GM12878 (cell line): ENCODE data around the gene C1orf50. TPM values are rescaled to one million over a fixed set of nuclear protein-coding genes. Genes with fewer than 3 reads are reported as not detected.

ENCODE experiments used
- ATAC-seq: fragments of 200-7000 bp; cut with Tn5 transposase; 3 replicates; pipeline ENCODE4 v1.9.1; 2020; ENCODE audit warnings: mild to moderate bottlenecking, moderate library complexity
- BruUV-seq: library from RNA; stranded (reverse); fragments of 400-500 nt; replicated peaks from 2 replicates; lab custom pipeline; 2021; lab: Mats Ljungman, UMichigan
- CTCF ChIA-PET: fragments of 300-600 bp; sonication (Branson Sonifier 250); formaldehyde crosslinking; extraction: SDS; loops from one replicate; lab custom pipeline; 2021; ENCODE audit warnings: inconsistent platforms; lab: Yijun Ruan, JAX
- POLR2A ChIA-PET: fragments of 350-600 bp; formaldehyde crosslinking; extraction: SDS; loops from one replicate; lab custom pipeline; 2021; ENCODE audit warnings: inconsistent platforms; lab: Charles Lee
- RAD21 ChIA-PET: fragments of 300-600 bp; sonication (Branson Sonifier 250); formaldehyde crosslinking; loops from one replicate; lab custom pipeline; 2023; ENCODE audit warnings: antibody characterized with exemption; ENCODE audit not compliant: unreplicated experiment; lab: Charles Lee
- SMC1A ChIA-PET: fragments of 300-600 bp; sonication (Branson Sonifier 250); formaldehyde crosslinking; loops from one replicate; lab custom pipeline; 2023; ENCODE audit not compliant: unreplicated experiment, uncharacterized antibody; lab: Charles Lee
- DNase-seq: peaks from one replicate; pipeline ENCODE4 v3.0.0-alpha.2; 2011; ENCODE audit warnings: low read depth, low spot score
- FAIRE-seq: peaks from 3 replicates; lab custom pipeline; 2011; peaks lifted over from hg19 to GRCh38; lab: Jason Lieb, UNC
- H2AFZ ChIP-seq: 2 replicates; pipeline ENCODE4 v1.6.0; 2011; ENCODE audit warnings: low read depth, low read length, control low read depth; ENCODE audit not compliant: control insufficient read depth
- H3K27ac ChIP-seq: 2 replicates; pipeline ENCODE4 v1.5.1; 2011; ENCODE audit warnings: control low read depth; ENCODE audit not compliant: control insufficient read depth, insufficient read depth
- H3K27me3 ChIP-seq, 2 experiments: replicated peaks in 1 of 2; 2 replicates each; pipeline versions ENCODE4 v1.6.0 to v1.6.1; 2011; ENCODE audit warnings: low read length in 1 of 2; ENCODE audit not compliant: control insufficient read depth in 2 of 2, insufficient read depth in 2 of 2
- H3K36me3 ChIP-seq, 2 experiments: 2 replicates each; pipeline ENCODE4 v1.5.1; 2011; ENCODE audit warnings: low read length in 1 of 2; ENCODE audit not compliant: control insufficient read depth in 2 of 2, insufficient read depth in 2 of 2
- H3K4me1 ChIP-seq: 2 replicates; pipeline ENCODE4 v1.6.1; 2011; ENCODE audit warnings: mild to moderate bottlenecking, low read length, moderate library complexity, mixed read lengths; ENCODE audit not compliant: control insufficient read depth, insufficient read depth
- H3K4me2 ChIP-seq: 2 replicates; pipeline ENCODE4 v1.6.0; 2011; ENCODE audit warnings: control low read depth; ENCODE audit not compliant: control insufficient read depth, insufficient read depth
- H3K4me3 ChIP-seq: fragments of 200-600 bp; sonication (generic); 2 replicates; pipeline ENCODE4 v1.5.1; 2016
- H3K79me2 ChIP-seq: 2 replicates; pipeline ENCODE4 v1.6.0; 2011; ENCODE audit warnings: low read length; ENCODE audit not compliant: control insufficient read depth, insufficient read depth
- H3K9ac ChIP-seq: 2 replicates; pipeline ENCODE4 v1.8.0; 2011; ENCODE audit warnings: low read length, control low read depth, mixed read lengths; ENCODE audit not compliant: control insufficient read depth, insufficient read depth
- H3K9me3 ChIP-seq: replicated peaks from 3 replicates; pipeline ENCODE4 v1.5.1; 2011; ENCODE audit warnings: mild to moderate bottlenecking, low read length; ENCODE audit not compliant: control insufficient read depth, insufficient read depth
- H4K20me1 ChIP-seq: 2 replicates; pipeline ENCODE4 v1.6.0; 2011; ENCODE audit not compliant: control insufficient read depth, insufficient read depth
- BRCA1 ChIP-seq: IDR thresholded peaks from 2 replicates; pipeline ENCODE4 v1.6.1; 2011; ENCODE audit warnings: low read depth, low read length, improper control_type of control experiment
- CEBPZ ChIP-seq: fragments of 150-350 bp; IDR thresholded peaks from 2 replicates; pipeline ENCODE4 v1.6.1; 2016; ENCODE audit warnings: low read depth, low read length
- CHD4 ChIP-seq: fragments of 200-600 bp; sonication (generic); IDR thresholded peaks from 2 replicates; pipeline ENCODE4 v1.6.1; 2016; ENCODE audit warnings: mild to moderate bottlenecking
- ELK1 ChIP-seq: IDR thresholded peaks from 2 replicates; pipeline ENCODE4 v1.6.1; 2012; ENCODE audit warnings: low read depth, low read length, improper control_type of control experiment
- GATAD2B ChIP-seq: fragments of 450-650 bp; conservative IDR thresholded peaks from 2 replicates; pipeline ENCODE4 v1.6.1; 2017; ENCODE audit warnings: low read depth, mild to moderate bottlenecking, moderate library complexity
- JUND ChIP-seq: IDR thresholded peaks from 2 replicates; pipeline ENCODE4 v1.6.1; 2012; ENCODE audit warnings: low read depth, mild to moderate bottlenecking, low read length, improper control_type of control experiment, moderate library complexity
- MYB ChIP-seq: fragments of 150-350 bp; IDR thresholded peaks from 2 replicates; pipeline ENCODE4 v1.6.1; 2014; ENCODE audit warnings: mild to moderate bottlenecking, low read depth, low read length, borderline replicate concordance
- NR2F1 ChIP-seq: fragments of 450-650 bp; conservative IDR thresholded peaks from 2 replicates; pipeline ENCODE4 v1.6.1; 2017; ENCODE audit warnings: mild to moderate bottlenecking
- POLR2A ChIP-seq: IDR thresholded peaks from 2 replicates; pipeline ENCODE4 v1.6.1; 2011; ENCODE audit warnings: low read depth, mild to moderate bottlenecking, low read length
- RAD21 ChIP-seq: IDR thresholded peaks from 2 replicates; pipeline ENCODE4 v1.6.1; 2011; ENCODE audit warnings: mild to moderate bottlenecking, low read depth, low read length, moderate library complexity; ENCODE audit not compliant: insufficient read depth
- ZBTB11 ChIP-seq: fragments of 450-650 bp; formaldehyde crosslinking; IDR thresholded peaks from 2 replicates; pipeline ENCODE4 v1.5.0; 2022; ENCODE audit warnings: mild to moderate bottlenecking, missing genetic modification characterization
- ZNF274 ChIP-seq: IDR thresholded peaks from one replicate; pipeline ENCODE4 v1.8.0; 2011; ENCODE audit not compliant: insufficient read length, insufficient read depth
- WGBS: methylation state at CpG from one replicate; pipeline ENCODE4 v1.1.6; 2016; ENCODE audit warnings: low lambda C conversion rate; ENCODE audit not compliant: insufficient replicate concordance, insufficient coverage; ENCODE audit errors: missing lambda C conversion rate; 5-methylcytosine and 5-hydroxymethylcytosine counted together
- in situ Hi-C: fragments of 300-500 bp; cut with MboI; formaldehyde crosslinking; loops from 9 replicates; pipeline ENCODE4 v1.14.3; 2018; ENCODE audit warnings: mixed read lengths
- intact Hi-C: fragments of 100-400 bp; cut with micrococcal nuclease; formaldehyde crosslinking; loops from one replicate; pipeline ENCODE4 v1.14.2; 2022; ENCODE audit not compliant: unreplicated experiment
- polyA plus RNA-seq, 11 experiments: library from polyadenylated mRNA; depleted of rRNA in 4 of 11; unstranded in 6 of 11; stranded (reverse) in 5 of 11; fragments of >200 nt; fragmentation: Nextera tagmentation in 4 of 11; fragmentation: Illumina TruSeq in 1 of 11; extraction: Ambion mirVana in 4 of 11; extraction: Trizol in 1 of 11; gene quantifications; 1 replicate in 1 of 11; 2 replicates in 10 of 11; pipeline versions ENCODE4 v1.2.1 to v1.2.3, GENCODE V29; 2011 to 2016; ENCODE audit warnings: inconsistent platforms in 2 of 11, missing spikeins in 2 of 11, low read depth in 1 of 11
- total RNA-seq, 4 experiments: library from RNA; depleted of rRNA in 3 of 4; stranded (reverse); fragments of >200 nt in 3 of 4; fragmentation: Illumina TruSeq in 1 of 4; extraction: Trizol in 1 of 4; gene quantifications; 2 replicates each; pipeline versions ENCODE4 v1.2.1 to v1.2.3, GENCODE V29; 2013 to 2021

The C1orf50 gene
- total and polyA plus RNA-seq, 10 of the 15 experiments (the other 5 are each of a cell fraction or from before 2014, with no cell fraction given): 1.2 to 10.7 (median 6.7) TPM

- no peak for TF ChIP-seq ELK1
- TF ChIP-seq, all 136 proteins: peak for 4
Observed at GRCh38 chr1:42747125-42747524, 19.9 kb upstream of the C1orf50 start (continued).

- H3K4me2 ChIP-seq: no peak overlapping the region
- ATAC-seq (no peak), DNase-seq (no peak), FAIRE-seq (no peak)
- RAD21 ChIA-PET: no interaction called here
- no peaks in the 10 kb centered on the region for H3K9me3 ChIP-seq
- no peak for TF ChIP-seq BRCA1
- no peak for TF ChIP-seq ZNF274
- TF ChIP-seq JUND: no peak
- TF ChIP-seq ZBTB11 (CRISPR knock-in tag): no peak
- no peak for TF ChIP-seq MYB
- no peak for TF ChIP-seq GATAD2B
- no peak for TF ChIP-seq CEBPZ
- no peak for TF ChIP-seq CHD4
- TF ChIP-seq RAD21: no peak
- no peak for TF ChIP-seq NR2F1
- no peak for TF ChIP-seq POLR2A
- H3K4me1 ChIP-seq: no peaks in the 10 kb centered on the region
- no TSS peak for BruUV-seq
- no peak overlapping the region for H3K27ac ChIP-seq
- CTCF ChIA-PET: interaction anchor here (0.6 to 1.4 kb wide), 4 partner anchors 61 to 402 kb away, joined by 3 to 4 read pairs (median 3); no protein-coding TSS in a partner anchor
- H3K27me3 ChIP-seq: no peaks in the 10 kb centered on the region
- peaks cover 11% of the 10 kb centered on the region in 2 experiments; a peak in 3 of 4 replicates for H3K36me3 ChIP-seq
- H2AFZ ChIP-seq: no peak overlapping the region
- in situ Hi-C loops (no loop called here), intact Hi-C loops (loop anchor here (5.0 kb wide), 1 partner anchor 406 kb away; no protein-coding TSS in a partner anchor)
- POLR2A ChIA-PET: no interaction called here
- H3K4me3 ChIP-seq: no peak overlapping the region
- no peaks in the 10 kb centered on the region for H3K79me2 ChIP-seq
- no peak overlapping the region for H3K9ac ChIP-seq
- 97% methylated on average over 10 of the region's 10 CpGs for WGBS
- SMC1A ChIA-PET: interaction anchor here (1.5 kb wide), 1 partner anchor 19 kb away, joined by 4 read pairs; the partner anchor contains the start of genes C1orf50 and P3H1
- no peaks in the 10 kb centered on the region for H4K20me1 ChIP-seq
Observed at GRCh38 chr1:42748021-42748420, 19.0 kb upstream of the C1orf50 start.
